Activated naive CD8-positive, alpha-beta T cell treated with anti-CD3 and anti-CD28 coated beads, Interleukin-2, amount 10 ng/mL, durations not matched to agents 7 days and 5 days (primary cell): Measurements from ENCODE around the gene ZBTB17. TPM values are rescaled to one million over a fixed set of nuclear protein-coding genes. Genes with fewer than 3 reads are reported as not detected.

Experiments used
- ATAC-seq: fragments of 150-1000 bp; cut with Tn5 transposase; one replicate; pipeline ENCODE4 v1.10.0; 2021; ENCODE audit warnings: low read depth, moderate library complexity
- POLR2A ChIA-PET: fragments of 350-600 bp; sonication (Branson Sonifier 250); formaldehyde crosslinking; loops from one replicate; lab custom pipeline; 2021; ENCODE audit warnings: antibody characterized with exemption; lab: Charles Lee
- DNase-seq: peaks from one replicate; pipeline ENCODE4 v3.0.0; 2021
- H3K27ac Mint-ChIP-seq: one replicate; pipeline ENCODE4 v1.8.0; 2022; ENCODE audit warnings: mild to moderate bottlenecking, mixed read lengths
- H3K27me3 Mint-ChIP-seq: one replicate; pipeline ENCODE4 v1.8.0; 2022; ENCODE audit warnings: mild to moderate bottlenecking, moderate library complexity, mixed read lengths
- H3K36me3 Mint-ChIP-seq: one replicate; pipeline ENCODE4 v1.8.0; 2021; ENCODE audit warnings: mild to moderate bottlenecking, mixed read lengths
- H3K4me1 Mint-ChIP-seq: one replicate; pipeline ENCODE4 v1.8.0; 2021; ENCODE audit warnings: mixed read lengths
- H3K4me3 Mint-ChIP-seq: one replicate; pipeline ENCODE4 v1.8.0; 2022; ENCODE audit warnings: mild to moderate bottlenecking, moderate library complexity, mixed read lengths
- H3K9me3 Mint-ChIP-seq: one replicate; pipeline ENCODE4 v1.8.0; 2021; ENCODE audit warnings: mixed read lengths
- total RNA-seq, 2 experiments: library from RNA; stranded (reverse); gene quantifications; one replicate each; pipeline ENCODE4 v1.2.3, GENCODE V29; 2021

Gene ZBTB17
- total RNA-seq, 2 experiments from 2014 or later = 46.4 to 47.6 TPM

- no peak overlapping the region for H3K27ac Mint-ChIP-seq
- peaks cover 44% of the 10 kb centered on the region for H3K36me3 Mint-ChIP-seq
- H3K27me3 Mint-ChIP-seq = no peaks in the 10 kb centered on the region
- H3K4me3 Mint-ChIP-seq = no peak overlapping the region
- no peak for DNase-seq
- POLR2A ChIA-PET = no interaction called here
- no peak for ATAC-seq
- peaks cover 50% of the 10 kb centered on the region for H3K4me1 Mint-ChIP-seq
- H3K9me3 Mint-ChIP-seq = peaks cover 1% of the 10 kb centered on the region
Observed at GRCh38 chr1:15968172-15968571, 7.7 kb downstream of the ZBTB17 start.

GRCh38 chr1:15966956-15967344 is 9.0 kb downstream of the ZBTB17 start:
- H3K4me3 Mint-ChIP-seq = peak overlapping the region; percentile 56
- H3K27ac Mint-ChIP-seq = peak overlapping the region; percentile 71
- peaks cover 34% of the 10 kb centered on the region for H3K36me3 Mint-ChIP-seq

DNA sequence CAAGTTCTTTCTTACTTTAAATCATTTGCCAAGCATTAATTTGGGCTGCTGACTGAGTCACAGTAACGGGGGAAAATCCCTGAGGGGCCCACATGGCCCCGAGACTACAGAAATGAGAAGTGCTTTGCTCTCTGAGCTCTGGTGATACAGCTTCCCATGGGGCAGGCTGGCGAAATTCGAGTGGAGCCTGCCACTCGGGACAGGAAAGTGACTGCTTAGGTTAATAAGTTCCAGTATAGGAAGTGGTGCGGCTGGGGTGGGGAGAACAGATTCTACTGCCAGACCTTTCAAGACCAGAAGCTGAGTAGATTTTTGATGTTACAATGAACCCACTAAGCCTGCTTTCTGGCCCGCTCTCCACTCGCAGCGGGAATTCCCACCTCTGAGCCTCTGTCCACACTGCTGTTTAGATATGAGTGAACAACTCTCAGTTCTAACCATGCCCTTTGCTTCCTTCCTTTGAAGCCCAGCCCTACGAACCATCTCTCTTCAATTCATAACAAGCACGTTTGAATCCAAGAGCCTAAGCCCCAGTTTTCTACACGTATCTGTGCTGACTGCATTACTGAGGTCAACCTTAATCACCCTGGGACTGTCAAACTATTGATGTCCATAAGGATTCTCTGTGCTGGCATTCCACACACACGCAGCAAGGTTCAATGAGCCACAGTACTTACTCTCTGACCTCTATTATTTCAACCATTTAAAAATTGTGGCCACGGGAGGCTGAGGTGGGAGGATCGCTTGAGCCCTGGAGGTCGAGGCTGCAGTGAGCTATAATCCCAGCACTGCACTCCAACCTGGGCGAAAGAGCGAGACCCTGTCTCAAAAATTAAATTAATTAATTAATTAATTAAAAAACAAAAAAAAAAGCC is 9.6 kb downstream of the ZBTB17 start:
- H3K36me3 Mint-ChIP-seq = peaks cover 31% of the 10 kb centered on the region
- DNase-seq (peak; percentile 56), ATAC-seq (peak; percentile 85)
- H3K4me1 Mint-ChIP-seq = peaks cover 46% of the 10 kb centered on the region
- no peaks in the 10 kb centered on the region for H3K27me3 Mint-ChIP-seq
- peak overlapping the region; percentile 91 for H3K27ac Mint-ChIP-seq
- peak overlapping the region; percentile 77 for H3K4me3 Mint-ChIP-seq
- H3K9me3 Mint-ChIP-seq = peaks cover 1% of the 10 kb centered on the region
- POLR2A ChIA-PET = interaction anchor here (0.6 to 1.7 kb wide), 2 partner anchors 9 to 130 kb away, joined by 3 to 13 read pairs; partner anchors contain the start of gene ZBTB17

More at GRCh38 chr1:15966956-15967344, 9.0 kb downstream of the ZBTB17 start:
- POLR2A ChIA-PET = interaction anchor here (1.7 kb wide), 1 partner anchor 8 kb away, joined by 13 read pairs; the partner anchor contains the start of gene ZBTB17
- Mint-ChIP-seq H3K4me1 (peaks cover 47% of the 10 kb centered on the region), H3K27me3 (no peaks in the 10 kb centered on the region), H3K9me3 (peaks cover 1% of the 10 kb centered on the region)
- DNase-seq = no peak
- ATAC-seq = no peak

DNA sequence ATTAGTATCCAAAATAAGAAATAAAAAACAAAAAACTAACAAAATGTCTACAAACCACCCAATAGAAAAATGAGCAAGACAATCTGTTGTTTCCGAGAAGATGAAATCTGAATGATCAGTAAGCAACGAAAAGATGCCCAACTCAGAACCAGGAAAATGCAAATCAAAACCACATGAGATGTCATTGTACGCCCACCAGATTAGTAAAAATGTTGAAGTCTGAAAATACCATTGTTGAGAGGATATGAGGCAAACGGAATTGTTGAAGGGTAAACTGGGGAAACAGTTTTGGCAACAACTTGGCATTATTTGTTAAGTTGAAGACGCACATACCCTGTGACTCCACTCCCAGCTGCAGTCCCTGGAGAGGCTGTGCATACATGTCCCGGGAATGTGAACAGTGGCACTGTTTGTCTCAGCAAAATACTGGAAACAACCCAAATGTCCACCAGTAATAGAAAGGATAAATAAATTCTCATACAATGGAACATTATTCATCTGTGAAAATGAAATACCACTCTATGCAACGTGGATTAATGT is 10.6 kb downstream of the ZBTB17 start:
- ATAC-seq (no peak), DNase-seq (no peak)
- peaks cover 48% of the 10 kb centered on the region for H3K4me1 Mint-ChIP-seq
- peaks cover 1% of the 10 kb centered on the region for H3K9me3 Mint-ChIP-seq
- POLR2A ChIA-PET = interaction anchor here (0.6 to 1.7 kb wide), 2 partner anchors 10 to 129 kb away, joined by 3 to 13 read pairs; partner anchors contain the start of gene ZBTB17
- H3K4me3 Mint-ChIP-seq = peak overlapping the region; percentile 77
- H3K36me3 Mint-ChIP-seq = peaks cover 26% of the 10 kb centered on the region
- no peaks in the 10 kb centered on the region for H3K27me3 Mint-ChIP-seq
- peak overlapping the region; percentile 91 for H3K27ac Mint-ChIP-seq

DNA sequence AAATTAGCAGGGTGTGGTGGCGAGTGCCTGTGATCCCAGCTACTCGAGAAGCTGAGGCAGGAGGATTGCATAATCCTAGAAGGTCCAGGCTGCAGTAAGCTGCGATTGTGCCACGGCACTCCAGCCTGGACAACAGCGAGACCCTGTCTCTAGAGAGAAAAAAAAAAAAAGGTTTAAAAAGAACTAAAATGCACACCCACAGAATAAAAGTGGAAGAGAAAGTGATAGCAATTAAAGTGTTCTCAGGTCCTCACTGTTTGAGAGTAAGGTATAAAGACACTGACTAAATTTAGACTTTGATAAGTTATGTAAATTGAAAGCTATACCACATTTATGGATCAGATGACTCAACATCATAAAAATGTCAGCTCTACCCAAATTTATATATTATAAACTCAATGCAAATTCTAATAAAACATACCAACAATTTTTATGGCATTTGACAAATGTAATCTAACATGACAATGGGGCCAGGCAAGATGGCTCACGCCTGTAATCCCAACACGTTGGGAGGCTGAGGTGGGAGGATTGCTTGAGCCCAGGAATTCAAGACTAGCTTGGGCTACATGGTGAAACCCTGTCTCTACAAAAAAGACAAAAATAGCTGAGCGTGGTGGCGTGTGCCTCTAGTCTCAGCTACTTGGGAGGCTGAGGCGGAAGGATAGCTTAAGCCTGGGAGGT is 11.8 kb downstream of the ZBTB17 start:
- no peak for DNase-seq

DNA sequence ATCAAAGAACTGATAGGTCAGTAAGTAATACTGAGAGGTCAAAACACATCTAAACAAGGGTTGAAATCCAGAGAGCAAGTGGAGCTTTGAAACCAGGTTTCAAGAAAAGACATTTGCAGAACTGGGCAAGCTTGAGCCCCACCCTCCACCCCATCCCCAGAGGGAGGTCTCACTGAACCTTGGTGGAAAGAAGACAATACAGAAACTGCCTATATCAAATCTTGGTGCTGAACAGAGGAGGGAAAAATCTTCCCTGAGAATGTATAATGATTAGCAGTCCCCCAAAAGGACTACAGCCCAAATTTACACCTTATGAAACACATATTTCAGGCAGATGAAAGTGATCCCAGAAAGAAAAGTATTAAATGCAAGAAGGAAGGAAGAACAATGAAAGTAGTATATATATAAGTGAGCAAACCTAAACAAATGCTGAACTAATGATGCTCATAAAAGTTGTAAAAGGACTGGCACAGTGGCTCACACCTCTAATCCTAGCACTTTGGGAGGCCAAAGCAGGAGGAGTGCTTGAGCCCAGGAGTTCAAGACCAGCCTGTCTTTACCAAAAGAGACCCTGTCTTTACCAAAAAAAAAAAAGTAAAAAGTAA is 12.4 kb downstream of the ZBTB17 start:
- Mint-ChIP-seq H3K9me3 (no peaks in the 10 kb centered on the region), H3K27ac (peak overlapping the region; percentile 77), H3K36me3 (peaks cover 18% of the 10 kb centered on the region), H3K4me3 (no peak overlapping the region), H3K27me3 (no peaks in the 10 kb centered on the region), H3K4me1 (peaks cover 48% of the 10 kb centered on the region)
- DNase-seq (no peak), ATAC-seq (no peak)
- POLR2A ChIA-PET = interaction anchor here (0.6 to 1.0 kb wide), 2 partner anchors 129 to 952 kb away, joined by 3 to 4 read pairs; no protein-coding TSS in a partner anchor

More for the DNA sequence above, 11.8 kb downstream of the ZBTB17 start:
- Mint-ChIP-seq H3K36me3 (peaks cover 18% of the 10 kb centered on the region), H3K4me3 (peak overlapping the region; percentile 30), H3K4me1 (peaks cover 48% of the 10 kb centered on the region), H3K27ac (peak overlapping the region; percentile 77), H3K9me3 (no peaks in the 10 kb centered on the region), H3K27me3 (no peaks in the 10 kb centered on the region)
- POLR2A ChIA-PET = interaction anchor here (0.6 to 1.0 kb wide), 4 partner anchors 130 to 952 kb away, joined by 3 to 6 read pairs (median 4); no protein-coding TSS in a partner anchor
- ATAC-seq = no peak

DNA sequence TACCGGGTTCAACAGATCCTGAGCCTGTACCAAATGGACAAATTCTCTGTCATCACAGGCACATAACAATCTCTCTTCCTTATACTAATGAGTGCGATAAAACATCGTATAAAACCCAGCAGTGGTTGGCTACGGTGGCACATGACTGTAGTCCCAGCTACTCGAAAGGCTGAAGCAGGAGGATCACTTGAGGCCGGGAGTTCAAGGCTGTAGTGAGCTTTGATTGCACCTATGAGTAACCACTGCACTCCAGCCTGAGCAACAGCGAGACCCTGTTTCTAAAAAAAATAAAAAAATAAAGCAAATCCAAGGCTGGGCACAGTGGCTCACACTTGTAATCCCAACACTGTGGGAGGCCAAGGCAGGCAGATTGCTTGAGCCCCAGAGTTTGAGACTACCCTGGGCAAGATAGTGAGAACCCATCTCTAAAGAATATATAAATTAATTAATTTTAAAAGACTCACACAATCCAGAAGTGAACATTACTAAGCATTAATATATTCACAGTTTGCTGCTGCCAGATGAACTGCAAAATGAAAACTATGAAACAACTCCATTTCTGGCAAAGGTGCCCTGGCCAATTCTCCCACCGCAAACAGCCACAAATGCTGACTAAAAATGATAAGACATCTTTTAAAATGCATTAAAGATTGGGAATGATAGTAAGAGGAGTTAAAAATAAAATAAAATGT is 13.1 kb downstream of the ZBTB17 start:
- no peaks in the 10 kb centered on the region for H3K9me3 Mint-ChIP-seq
- H3K36me3 Mint-ChIP-seq = peaks cover 13% of the 10 kb centered on the region
- H3K4me1 Mint-ChIP-seq = peaks cover 45% of the 10 kb centered on the region
- H3K27ac Mint-ChIP-seq = no peak overlapping the region
- H3K27me3 Mint-ChIP-seq = no peaks in the 10 kb centered on the region
- no peak for ATAC-seq
- POLR2A ChIA-PET = no interaction called here
- no peak overlapping the region for H3K4me3 Mint-ChIP-seq
- no peak for DNase-seq

DNA sequence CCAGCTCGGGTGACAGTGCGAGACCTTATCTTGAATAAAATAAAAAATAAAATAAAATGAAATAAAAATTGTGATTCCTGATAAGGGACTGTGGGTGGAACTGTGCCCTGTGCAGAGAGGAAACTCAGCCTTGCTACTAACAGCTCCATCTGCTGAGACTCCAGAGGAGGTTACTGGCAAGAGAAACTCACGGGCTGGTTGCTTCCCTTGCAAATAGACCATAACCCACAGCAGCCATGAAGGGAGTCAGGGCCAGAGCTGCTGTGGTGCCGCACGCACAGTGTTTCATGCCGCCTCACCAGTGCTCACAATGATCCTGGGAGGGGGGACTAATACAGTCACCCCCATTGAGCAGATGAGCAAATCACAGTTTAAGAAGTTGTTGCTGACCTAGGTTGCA is 13.7 kb downstream of the ZBTB17 start:
- POLR2A ChIA-PET = no interaction called here
- Mint-ChIP-seq H3K4me1 (peaks cover 41% of the 10 kb centered on the region), H3K9me3 (no peaks in the 10 kb centered on the region), H3K4me3 (no peak overlapping the region), H3K36me3 (peaks cover 13% of the 10 kb centered on the region), H3K27me3 (no peaks in the 10 kb centered on the region), H3K27ac (no peak overlapping the region)
- no peak for ATAC-seq
- DNase-seq = no peak

DNA sequence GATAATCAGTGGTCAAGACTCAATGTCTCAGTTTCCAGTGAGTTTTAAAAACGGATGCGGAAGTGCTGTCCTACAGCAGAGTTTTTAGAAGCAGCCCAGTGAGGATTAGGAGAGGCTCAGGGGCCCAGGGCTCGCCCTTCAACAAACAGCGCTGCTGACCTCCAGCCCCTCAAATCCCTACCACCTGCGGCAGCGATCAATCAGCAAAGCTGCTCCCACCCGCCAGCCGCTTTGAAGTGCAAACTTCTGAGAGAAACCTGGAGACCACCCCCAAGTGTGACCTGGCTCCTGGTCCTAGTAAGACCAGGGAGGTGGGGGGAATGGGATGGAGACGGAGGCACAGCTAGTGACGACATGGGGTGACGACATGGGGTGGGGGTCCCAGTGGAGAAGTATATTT is 14.4 kb downstream of the ZBTB17 start:
- DNase-seq (no peak), ATAC-seq (no peak)
- Mint-ChIP-seq H3K27me3 (no peaks in the 10 kb centered on the region), H3K4me1 (peaks cover 37% of the 10 kb centered on the region), H3K27ac (no peak overlapping the region), H3K36me3 (peaks cover 11% of the 10 kb centered on the region), H3K9me3 (no peaks in the 10 kb centered on the region), H3K4me3 (no peak overlapping the region)
- POLR2A ChIA-PET = no interaction called here

DNA sequence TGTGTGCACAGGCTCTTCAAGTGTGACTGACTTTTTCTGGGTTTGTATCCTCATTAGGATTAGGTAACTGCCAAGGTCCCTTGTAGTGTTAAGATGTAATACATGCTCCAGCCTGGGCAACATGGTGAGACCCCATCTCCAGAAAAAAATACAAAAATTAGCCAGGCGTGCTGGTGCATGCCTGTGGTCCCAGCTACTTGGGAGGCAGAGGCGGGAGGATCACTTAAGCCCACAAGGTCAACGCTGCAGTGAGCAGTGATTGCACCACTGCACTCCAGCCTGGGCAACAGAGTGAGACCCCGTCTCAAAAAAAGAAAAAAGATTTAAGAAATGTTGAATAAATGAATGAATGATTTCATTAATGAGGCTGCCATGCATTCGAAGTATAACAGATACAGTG is 15.1 kb downstream of the ZBTB17 start:
- Mint-ChIP-seq H3K36me3 (peaks cover 14% of the 10 kb centered on the region), H3K4me3 (no peak overlapping the region), H3K9me3 (no peaks in the 10 kb centered on the region), H3K4me1 (peaks cover 37% of the 10 kb centered on the region), H3K27me3 (no peaks in the 10 kb centered on the region), H3K27ac (no peak overlapping the region)
- POLR2A ChIA-PET = interaction anchor here (2.9 kb wide), 1 partner anchor 15 kb away, joined by 7 read pairs; the partner anchor contains the start of gene ZBTB17
- DNase-seq (no peak), ATAC-seq (no peak)

DNA sequence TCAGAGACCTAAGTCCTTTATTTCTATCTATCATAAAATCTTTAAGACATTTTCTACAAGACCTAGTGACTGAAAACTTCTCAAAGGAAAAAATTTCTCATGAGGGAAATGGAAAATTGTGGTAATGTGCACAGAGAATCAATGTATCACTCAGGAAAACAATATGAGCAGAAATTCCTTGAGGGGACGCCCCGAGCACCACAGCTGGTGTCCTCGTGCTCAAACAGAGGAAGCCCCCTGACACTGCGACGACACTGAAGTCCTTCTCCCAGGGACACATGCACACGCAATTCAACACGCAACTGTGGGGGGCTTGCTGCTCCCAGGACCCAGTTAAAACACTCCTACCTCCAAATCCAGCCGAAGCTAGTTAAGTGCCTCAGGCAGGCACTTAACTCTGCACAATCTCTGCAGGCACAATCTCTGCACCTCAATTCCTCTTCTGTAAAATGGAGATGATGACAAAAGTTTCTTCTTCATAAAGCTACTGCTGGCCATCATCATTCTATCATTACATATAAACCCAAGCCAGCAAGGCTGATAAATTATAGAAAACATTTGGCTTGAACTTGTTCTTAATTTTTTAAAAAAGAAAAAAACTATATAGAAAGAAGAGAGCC is 16.0 kb downstream of the ZBTB17 start:
- H3K9me3 Mint-ChIP-seq = no peaks in the 10 kb centered on the region
- peaks cover 31% of the 10 kb centered on the region for H3K4me1 Mint-ChIP-seq

DNA sequence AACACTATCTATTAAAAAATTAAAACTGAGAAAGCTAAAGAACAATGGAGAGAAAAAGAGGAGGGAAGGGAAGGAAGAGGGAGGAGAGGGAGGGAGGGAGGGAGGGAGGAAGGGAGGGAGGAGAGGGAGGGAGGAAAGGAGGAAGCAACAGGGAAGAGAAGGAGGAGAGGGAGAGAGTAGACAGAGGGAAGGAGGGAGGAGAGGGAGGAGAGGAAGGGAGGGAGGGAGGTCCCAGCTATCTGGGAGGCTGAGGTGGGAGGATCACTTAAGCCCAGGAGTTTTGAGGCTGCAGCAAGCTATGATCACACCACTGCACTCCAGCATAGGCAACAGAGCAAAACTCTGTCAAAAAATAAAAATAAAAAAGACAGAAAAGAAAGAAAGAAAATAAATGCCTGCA is 16.5 kb downstream of the ZBTB17 start:
- no peak for DNase-seq
- no peak overlapping the region for H3K4me3 Mint-ChIP-seq
- H3K27me3 Mint-ChIP-seq = no peaks in the 10 kb centered on the region
- peaks cover 29% of the 10 kb centered on the region for H3K4me1 Mint-ChIP-seq
- no peaks in the 10 kb centered on the region for H3K9me3 Mint-ChIP-seq
- H3K27ac Mint-ChIP-seq = no peak overlapping the region
- H3K36me3 Mint-ChIP-seq = peaks cover 14% of the 10 kb centered on the region
- POLR2A ChIA-PET = interaction anchor here (2.9 kb wide), 1 partner anchor 16 kb away, joined by 7 read pairs; the partner anchor contains the start of gene ZBTB17
- ATAC-seq = no peak

More for the DNA sequence above, 16.0 kb downstream of the ZBTB17 start:
- no peak for ATAC-seq
- POLR2A ChIA-PET = interaction anchor here (2.9 kb wide), 1 partner anchor 16 kb away, joined by 7 read pairs; the partner anchor contains the start of gene ZBTB17
- Mint-ChIP-seq H3K27ac (no peak overlapping the region), H3K4me3 (no peak overlapping the region), H3K27me3 (no peaks in the 10 kb centered on the region), H3K36me3 (peaks cover 14% of the 10 kb centered on the region)
- no peak for DNase-seq
